Limb (tissue), 2 donors: ENCODE results near the gene TTC27.
"Not testable (repeated sequence)": the region's sequence is repeated elsewhere in the genome, so short reads cannot be mapped to it uniquely, and the experiment has no call there.

Experiments used
- DNase-seq, 2 donors: peaks; one replicate each; pipeline ENCODE4 v3.0.0-alpha.2; 2016; ENCODE audit errors: extremely low spot score in 2 of 2

The TTC27 gene

DNA sequence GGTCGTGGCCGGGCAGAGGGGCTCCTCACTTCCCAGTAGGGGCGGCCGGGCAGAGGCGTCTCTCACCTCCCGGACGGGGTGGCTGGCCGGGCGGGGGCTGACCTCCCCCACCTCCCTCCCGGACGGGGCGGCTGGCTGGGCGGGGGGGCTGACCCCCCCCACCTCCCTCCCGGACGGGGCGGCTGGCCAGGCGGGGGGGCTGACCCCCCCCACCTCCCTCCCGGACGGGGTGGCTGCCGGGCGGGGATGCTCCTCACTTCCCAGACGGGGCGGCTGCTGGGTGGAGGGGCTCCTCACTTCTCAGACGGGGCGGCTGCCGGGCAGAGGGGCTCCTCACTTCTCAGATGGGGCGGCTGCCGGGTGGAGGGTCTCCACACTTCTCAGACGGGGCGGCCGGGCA is 126.8 kb downstream of the TTC27 start:
- DNase-seq: not testable (repeated sequence)

DNA sequence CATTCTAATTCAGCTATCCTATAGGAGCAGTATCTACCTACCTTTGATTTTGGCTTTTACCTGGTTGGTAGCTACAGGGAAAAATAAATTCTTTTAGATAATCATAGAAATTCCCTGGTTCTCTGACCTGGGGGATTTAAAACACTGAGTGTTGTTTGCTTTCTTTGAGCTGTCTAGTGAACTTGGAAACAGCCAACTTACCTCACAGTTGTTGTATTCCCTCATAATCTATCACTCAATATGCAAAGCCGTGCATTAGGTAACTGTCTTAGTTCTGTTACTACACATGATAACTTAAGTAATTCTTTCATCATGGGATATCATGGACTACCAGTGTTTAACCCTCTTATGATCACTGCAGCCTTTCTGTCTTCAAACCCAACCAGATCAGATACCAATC is 127.8 kb downstream of the TTC27 start:
- no peak for DNase-seq

DNA sequence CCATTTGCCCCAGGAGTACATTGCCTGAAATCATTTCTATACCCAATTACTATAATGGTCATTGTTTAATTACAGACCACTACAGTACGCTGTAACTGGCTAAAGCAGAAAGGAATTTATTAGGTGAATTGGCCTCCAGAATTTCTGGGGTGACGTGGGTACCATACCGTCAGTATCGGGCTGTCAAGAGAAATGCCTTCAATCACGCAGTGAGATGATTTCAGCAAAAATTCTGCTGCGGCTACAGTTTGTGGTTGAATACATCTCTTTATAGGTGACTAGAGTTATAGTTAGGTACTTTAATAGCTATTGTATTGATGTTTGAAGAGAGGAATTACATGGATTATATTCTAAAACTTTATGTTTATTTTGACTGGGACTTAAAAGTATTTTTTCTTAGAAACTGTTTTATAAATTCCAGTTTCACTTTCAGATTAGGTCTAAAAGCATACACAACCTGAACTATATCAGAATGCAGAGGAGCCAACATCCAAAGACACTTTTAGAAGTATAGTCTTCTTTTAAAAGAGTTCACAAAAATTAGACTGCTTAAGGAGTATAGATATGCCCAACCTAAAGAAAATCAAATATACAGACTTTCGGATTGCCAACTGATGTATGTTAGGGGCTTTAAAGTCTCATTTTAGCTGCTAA is 128.4 kb downstream of the TTC27 start:
- no peak for DNase-seq

DNA sequence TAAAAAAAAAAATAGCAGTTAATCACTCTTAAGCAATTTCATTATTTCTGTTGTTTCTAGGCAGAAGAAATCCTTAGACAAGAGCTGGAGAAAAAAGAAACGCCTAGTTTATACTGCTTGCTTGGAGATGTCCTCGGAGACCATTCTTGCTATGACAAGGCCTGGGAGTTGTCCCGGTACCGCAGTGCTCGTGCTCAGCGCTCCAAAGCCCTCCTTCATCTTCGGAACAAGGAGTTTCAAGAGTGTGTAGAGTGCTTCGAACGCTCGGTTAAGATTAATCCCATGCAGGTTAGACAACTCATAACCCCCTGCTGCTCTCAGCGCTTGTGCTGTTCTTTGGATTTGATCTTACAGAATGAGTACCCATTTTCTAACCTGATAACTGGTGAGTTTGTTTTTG is 130.4 kb downstream of the TTC27 start:
- DNase-seq: no peak

DNA sequence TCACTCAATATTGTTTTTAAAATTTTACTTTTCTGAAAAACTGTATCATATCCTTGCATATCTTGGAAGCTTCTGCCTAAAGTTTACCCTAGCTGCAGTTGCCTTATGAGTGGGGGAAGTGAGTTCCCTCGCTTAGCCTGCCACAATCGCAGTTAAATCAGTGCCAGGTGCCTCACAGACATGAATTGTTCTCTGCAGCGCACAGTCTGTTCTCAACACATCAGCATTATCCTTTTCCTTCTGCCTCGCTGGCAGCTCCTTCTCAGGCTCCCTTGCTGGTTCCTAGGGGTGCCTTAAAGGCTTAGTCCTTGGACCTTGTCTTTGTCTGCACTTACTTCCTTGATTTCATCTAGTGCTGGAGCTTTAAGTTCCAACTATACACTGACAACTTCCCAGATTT is 132.8 kb downstream of the TTC27 start:
- DNase-seq: no peak

DNA sequence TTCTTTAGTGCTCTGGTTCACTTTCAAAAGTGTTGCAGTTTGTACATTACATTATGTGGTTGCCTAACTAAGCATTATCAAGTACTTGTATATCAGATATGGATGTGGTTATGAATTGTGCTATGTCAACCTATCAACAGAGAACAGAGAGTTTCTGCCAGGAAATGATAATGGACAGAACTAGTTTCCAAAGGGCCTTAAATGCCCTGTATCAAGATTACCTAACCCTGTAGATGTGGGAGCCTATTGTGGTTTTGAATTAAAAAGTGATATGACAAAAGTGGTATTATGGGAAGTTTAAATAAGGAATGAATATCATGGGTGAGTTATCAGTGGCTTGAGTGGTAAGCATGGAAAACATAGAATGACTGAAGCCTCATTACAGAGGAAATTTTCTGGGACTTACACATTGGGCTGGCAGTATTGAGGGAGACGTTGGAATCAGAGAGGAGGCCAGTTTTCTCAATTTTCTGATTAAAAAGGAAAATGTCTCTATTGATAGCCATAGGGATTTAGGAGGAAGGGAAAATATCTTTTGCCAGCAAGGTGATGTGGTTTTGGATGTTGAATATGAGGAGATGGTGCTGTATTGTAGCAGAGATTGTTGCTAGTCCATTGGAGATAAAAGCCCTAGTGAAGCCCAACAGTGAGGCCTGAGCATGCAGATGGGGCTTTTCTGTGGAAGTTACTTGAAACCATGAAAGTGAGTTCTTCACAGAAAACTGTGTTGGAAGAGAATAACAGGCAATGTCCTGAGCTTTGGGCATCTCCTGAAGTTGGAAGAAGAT is 140.7 kb downstream of the TTC27 start:
- no peak for DNase-seq

DNA sequence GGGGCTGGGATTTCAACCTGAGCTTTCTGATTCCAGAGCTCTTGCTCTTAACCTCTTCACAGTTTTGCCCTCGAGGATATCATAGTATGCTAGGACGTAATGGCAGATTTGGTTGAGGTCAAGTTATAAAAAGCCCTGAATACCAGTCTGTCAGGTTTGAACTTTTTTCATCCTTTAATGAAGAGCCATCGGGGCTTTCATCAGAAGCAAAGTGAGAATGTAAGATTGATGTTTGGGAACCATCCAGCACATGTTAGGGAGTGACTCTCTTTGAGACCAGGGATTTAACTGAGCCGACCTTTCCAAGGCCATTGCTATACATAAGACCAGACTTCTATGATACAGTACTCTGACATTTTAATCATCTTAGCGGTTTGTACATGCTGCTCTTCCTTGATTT is 142.5 kb downstream of the TTC27 start:
- DNase-seq: no peak

DNA sequence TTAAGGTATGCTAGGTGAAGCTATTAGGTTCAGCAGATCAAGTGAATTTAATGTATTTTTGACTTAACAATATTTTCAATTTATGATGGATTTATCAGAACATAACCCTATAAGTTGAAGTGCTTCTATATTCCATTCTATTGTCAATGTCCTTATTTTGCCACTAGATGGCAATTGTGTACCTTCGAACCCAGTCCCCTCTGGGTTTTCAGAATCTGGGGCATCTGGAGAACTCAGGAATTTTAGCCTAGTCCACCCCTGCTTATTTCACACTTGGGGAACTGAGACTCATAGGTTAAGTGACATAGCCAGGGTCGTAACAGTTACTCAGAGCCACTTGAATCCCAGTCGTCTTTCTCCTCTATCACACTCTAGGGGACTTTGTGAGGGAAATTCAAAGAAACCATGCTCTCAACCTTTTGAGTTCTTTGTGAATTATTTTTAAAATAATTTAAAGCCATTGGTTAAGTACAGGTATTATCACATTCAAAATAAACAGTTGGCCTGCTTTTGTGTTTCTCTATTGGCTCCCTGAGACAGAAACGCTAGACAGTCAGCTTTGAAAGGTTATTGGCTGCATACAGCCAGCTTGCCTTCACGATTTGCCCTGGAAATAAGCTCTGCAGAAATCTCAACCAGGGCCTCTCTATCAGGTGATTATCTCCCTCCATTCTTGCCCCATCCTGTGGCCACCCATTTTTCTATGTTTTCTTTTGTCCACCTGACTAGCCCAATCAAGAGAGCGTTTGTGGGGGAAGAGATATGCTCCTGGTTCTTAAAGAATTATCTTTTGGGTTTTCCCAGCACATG is 145.0 kb downstream of the TTC27 start:
- DNase-seq: peak; percentile 43 to 77

DNA sequence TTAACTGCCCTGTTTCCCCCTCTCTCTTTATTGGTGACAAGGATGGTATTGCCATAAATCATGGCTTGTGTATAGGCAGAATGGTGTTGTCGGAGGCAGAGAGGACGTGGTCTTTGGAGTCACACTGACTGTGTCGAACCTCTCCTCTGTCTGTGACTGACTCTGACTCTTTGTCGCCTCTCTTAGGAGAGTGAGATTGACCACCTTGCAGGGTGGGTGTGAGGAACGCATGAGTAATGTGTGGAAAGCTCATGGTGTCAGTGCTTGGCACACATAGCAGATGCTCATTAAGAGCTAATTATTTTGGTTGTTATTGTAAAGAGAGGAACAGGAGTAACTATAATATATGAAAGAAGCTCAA is 145.6 kb downstream of the TTC27 start:
- no peak for DNase-seq

DNA sequence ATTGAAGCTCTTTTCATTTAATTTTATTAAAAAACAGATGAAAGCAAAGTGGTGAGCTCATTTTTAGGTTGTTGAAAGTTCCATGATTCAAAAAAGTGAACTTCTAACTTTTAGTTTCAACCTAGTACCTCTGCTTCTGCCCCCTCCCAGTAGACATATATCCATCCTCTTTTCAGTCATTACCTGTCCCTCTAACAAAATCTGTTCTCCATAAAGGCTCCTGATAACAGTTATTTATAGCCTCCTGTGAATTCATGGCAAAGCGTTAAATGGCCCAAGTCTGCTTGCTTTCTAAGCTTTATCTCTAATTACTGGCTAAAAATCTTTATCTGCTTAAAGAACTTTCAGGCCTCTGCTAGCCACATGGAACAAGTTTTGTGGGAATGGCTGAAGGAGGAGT is 148.1 kb downstream of the TTC27 start:
- DNase-seq: no peak

DNA sequence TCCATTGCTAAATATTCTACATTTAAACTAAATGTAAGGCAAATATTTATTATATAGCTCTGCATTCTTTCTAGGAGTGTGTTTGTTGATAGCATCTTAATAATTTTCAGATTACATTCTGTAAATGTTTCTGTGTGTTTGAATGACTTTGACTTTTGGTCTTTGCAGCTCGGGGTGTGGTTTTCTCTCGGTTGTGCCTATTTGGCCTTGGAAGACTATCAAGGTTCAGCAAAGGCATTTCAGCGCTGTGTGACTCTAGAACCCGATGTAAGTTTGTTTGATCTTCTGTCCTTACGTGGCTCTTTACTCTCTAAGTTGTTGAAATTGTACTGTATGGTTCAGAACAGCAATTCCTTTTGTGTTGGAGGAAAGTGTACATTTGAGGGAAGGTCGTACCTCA is 149.9 kb downstream of the TTC27 start:
- DNase-seq: no peak

DNA sequence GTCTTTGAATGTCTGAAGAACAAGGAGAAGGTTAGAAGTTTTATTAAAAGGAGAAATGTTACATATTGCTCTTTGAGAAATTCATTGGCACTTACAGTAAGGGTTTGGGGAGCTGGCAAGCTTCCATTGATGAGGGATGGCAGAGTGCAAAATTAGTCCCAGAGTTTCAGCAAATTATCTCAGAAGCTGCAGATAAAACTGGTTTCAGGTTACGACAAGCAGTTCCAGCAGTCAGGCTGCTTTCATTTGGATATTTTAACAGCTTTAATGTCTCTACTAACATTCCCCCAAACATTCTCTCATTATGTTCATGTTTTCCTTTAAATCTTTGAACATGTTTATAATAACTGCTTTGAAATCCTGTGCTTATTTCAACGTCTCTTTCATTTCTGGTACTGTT is 153.1 kb downstream of the TTC27 start:
- DNase-seq: no peak

DNA sequence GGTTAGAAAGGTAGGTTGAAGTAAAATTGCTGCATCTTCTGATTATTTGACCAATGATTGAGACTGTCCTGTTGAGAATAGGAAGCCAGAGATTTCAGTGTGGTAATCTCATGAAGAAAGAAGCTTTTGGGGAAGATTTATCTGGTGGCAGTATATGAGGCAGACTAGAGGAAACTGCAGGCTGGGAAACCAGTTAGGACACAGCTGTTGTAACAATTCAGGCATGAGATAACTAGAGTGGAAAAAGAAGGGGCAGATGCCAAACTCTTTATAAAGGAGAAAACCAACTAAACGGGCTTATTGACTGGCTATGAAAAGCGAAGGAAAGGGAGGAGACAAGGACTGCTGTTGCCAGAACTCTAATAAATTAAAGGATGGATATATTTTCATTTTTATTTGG is 155.6 kb downstream of the TTC27 start:
- DNase-seq: peak in 1 of 2 donors; percentile 27

DNA sequence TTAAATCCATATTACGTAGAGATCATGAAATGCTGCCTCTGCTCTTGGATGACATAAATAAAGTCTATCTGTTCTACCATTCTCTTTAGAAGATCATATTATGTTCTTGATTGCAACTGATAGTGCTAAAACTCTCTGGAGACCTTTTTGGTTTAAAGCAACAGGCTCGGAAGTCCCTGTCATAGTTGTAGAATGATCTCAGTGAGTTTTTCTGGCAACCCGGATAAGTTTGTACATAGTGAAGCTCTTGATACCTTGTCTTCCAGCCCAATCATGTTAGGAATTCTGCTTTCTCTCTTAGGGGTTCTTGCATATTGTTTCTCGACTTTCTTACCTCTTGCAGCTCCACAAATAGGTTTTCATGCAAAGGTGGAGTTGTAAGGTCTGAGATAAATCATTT is 156.1 kb downstream of the TTC27 start:
- DNase-seq: no peak

DNA sequence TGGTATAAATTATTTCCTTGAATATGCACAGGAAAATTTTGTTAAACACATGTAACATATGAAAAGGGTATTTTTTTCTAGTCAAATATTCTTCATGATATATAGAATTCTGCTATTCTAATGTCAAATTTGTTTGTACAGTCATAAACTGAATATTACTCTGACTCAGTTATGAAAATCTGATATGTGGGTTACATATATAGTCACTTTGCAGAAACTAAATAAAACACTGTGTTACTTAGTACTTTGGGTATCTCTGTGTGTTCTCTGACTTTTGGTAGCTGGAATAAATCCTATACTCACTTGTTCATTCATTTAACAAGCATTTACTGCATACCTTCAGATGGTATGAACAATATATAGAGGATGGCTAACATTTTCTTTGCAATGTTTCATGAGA is 159.4 kb downstream of the TTC27 start:
- DNase-seq: no peak

DNA sequence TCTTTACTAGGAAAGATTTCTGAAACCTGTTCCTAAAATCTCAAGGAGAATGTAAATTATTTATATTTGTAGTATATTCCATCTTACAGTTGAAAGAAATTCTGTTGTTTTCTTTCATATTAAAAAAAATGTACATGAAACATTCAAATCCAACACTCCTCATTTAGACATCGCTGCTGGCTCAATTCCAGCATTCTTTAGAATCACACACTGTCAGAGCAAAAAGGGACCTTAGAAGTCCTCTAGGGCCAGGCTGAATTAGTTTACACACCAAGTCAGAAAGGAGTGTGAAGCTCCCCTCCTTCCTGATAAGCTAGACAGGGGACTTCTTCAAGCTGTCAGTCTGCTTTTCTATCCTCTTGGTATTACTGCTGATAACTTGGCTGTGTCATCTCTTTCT is 160.3 kb downstream of the TTC27 start:
- DNase-seq: no peak

DNA sequence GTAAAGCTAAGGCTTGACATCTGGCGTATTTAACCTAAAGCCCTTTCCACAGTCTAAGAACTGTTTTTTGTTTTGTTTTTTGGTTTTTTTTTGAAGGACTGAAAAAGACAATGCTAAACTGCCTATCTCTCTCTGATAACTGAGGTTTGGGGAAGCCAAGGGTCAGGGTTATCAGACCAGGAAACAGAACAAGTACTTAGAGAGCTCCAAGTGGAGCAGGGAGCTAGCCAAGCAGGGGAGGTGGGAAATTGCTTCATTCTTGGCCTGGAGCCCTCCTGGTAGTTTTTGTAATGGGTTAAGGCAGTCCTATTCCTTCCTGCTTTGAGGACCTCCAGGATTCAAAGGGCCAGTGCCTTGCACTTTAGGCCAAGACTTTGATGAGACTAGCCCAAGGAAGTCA is 164.6 kb downstream of the TTC27 start:
- no peak for DNase-seq

DNA sequence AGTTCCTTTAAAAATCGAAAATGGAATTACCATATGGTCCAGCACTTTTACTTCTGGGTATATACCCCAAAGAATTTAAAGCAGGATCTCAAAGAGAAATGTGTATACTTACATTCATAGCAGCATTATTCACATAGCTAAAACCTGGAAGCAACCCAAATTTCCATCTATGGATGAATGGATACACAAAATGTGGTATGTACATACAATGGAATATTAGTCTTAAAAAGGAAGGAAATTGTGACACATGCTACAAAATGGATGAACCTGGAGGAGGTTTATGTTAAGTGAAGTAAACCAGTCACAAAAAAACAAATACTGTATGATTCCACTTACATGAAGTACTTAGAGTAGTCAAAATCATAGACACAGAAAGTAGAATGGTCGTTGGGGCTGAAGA is 171.0 kb downstream of the TTC27 start:
- DNase-seq: no peak

DNA sequence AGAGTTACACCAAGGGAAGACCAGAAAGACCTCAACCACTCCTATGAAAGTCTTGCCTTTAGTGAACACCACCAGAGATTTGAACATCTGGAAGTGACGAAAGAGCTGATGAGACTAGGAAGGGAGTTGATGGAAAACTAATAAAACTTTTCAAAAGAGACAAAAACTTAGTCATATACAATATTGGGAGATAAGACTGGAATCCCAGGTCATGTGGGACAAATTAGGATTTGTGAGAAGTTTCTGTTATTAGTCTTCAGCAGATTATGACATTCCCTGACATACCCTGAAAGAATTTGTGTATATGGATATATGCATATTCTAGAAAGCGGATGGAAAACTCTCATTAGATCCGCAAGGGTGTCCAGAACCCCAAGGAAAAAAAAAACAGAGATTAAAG is 173.9 kb downstream of the TTC27 start:
- DNase-seq: no peak

DNA sequence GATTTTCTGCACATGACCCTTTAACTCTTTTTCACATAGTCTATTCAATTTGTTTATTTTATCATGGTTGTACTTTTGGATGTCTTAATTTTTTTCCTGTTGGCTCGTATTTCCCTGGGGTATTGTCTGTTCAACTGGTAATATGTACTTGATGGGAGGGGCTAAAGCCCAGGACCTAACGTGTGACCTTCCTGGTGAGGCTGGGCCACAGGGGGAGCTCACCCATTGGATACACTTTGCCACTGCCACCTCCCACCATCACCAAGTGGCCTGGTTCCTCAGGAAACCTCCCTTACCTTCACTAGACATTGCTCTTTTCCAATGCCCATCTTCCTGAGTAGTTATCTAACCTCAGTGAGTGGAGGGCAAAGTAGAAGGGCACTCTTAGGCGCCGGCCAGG is 175.0 kb downstream of the TTC27 start:
- no peak for DNase-seq

DNA sequence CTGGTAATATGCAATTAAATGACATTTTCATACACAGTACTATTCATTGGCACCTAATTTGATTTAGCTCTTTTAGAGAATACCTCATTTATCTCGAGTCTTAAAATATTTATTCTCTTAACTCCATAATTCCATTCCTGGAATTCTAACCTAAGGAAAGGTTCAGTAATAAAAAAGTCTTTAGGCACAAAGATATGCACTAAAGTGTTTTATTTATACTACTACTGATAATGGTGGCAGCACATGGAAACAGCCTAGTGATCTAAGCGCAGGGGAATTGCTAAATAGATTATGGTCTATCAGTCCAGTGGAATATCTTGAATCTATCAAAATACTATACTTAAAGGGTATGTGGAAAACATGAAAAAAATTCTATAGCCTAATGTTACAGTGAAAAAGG is 176.4 kb downstream of the TTC27 start:
- DNase-seq: no peak
